ENCODE results near the gene SMCHD1.

- TF ChIP-seq CTCF (IDR thresholded peaks at IDR 0.05) (no peak), POLR2A (IDR thresholded peaks at IDR 0.05) (no peak)
Measured at GRCh38 chr18:2651981-2652380, 3.5 kb upstream of the SMCHD1 start.

All from Peyer's patch (tissue), 4 donors.